HG03060 (cell line): ENCODE data around the gene THBS3.
"Not testable (repeated sequence)": the region's sequence is repeated elsewhere in the genome, so short reads cannot be mapped to it uniquely, and the experiment has no call there.

Source experiments
- ATAC-seq: cut with Tn5 transposase; IDR thresholded peaks from one replicate; pipeline ENCODE4 v1.9.1; 2021; ENCODE audit warnings: low read depth, moderate number of reproducible peaks; ENCODE audit not compliant: unreplicated experiment

The THBS3 gene

GRCh38 chr1:155236451-155236850, 28.8 kb upstream of the THBS3 start:
- no peak for ATAC-seq

- not testable (repeated sequence) for ATAC-seq
These were observed 27.7 kb upstream of the THBS3 start for GRCh38 chr1:155235375-155235774.

GRCh38 chr1:155233502-155233901, 25.8 kb upstream of the THBS3 start:
- not testable (repeated sequence) for ATAC-seq

DNA sequence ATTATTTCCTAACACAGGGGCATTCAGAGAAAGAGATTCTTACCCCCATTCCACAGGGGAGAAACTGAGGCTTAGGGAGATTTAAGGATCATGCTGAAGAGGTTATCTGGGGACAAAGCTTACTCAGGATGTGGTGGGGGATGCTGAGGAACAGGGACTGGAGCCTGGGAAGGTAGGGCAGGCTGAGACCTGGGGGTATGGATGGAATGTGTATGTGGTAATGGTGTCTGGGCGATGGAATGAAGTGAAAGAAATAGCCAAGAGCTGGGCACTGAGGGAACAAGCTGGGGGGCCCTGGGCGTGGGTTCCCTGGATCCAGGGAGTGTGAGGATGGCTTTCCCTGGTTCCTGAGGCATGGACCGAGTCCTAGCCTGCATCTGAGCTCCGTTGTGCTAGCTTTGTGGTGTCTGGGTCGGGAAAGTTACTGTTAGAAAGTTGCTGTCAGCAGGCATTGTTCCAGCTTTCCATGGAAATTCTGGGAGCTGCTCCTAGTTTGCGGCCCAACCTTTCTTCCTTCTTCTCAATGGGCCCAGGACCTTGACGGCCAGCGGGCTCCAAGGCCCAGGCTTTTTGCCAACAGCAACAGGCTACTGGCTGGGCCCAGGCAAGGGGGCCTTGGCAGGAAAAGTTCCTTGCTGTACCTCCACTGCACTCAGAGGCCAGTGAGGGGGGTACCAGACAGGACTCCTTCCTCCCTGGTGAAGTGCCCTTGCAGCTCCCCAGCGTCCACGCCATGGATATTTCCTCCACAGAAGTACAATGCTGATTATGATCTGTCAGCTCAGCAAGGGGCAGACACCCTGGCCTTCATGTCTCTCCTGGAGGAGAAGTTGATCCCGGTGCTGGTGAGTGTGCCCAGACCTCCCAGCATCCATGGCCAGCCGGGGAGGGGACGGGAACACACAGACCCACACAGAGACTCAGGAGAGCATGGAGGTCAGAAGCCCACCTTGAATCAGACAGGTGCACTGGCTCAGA, 24.6 kb upstream of the THBS3 start:
- ATAC-seq, result not testable (repeated sequence)

- ATAC-seq, result not testable (repeated sequence)
These were observed 23.6 kb upstream of the THBS3 start for GRCh38 chr1:155231302-155231701.

GRCh38 chr1:155228096-155228427, 20.4 kb upstream of the THBS3 start:
- ATAC-seq, result no peak

DNA sequence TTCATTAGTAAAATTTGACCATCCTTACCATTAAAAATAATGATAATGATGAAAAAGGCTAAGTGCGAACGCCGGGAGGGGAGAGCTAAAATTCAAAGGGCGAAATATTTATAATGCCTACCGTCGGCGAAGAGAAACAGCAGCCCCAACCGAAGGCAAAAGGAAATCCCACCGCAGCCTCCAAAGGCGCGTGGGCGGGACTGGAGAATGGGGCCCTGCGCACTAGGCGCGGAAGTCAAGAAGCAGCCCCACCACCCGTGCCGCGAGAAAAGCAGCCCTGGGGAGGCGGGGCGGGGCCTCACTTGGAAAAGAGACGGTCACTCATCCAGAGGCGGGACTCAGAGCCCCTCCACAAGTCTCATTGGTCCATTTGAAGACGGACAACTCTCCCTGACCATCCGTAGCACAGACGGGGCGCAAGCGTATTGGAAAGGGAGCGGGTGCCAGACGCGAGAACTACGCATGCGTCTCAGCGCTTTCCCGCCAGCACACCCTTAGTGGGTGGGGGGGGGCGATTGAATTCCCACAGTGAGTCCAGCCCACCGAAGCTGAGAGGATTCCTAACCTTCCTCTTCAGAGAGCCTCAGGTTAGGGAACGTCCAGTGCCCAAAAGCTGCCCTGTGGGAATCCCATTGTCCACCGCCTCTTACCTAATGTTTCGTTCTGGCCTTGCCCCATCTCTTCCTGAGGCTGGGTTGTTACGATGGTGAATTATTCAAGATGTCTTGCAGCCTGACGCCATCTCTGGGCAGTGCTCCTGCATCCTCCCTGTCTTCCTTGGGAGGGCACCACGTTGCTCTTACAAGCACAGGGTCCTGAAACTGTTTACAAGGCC, 19.8 kb upstream of the THBS3 start:
- peak; percentile 84 for ATAC-seq

- ATAC-seq, result no peak
These were observed 19.2 kb upstream of the THBS3 start for GRCh38 chr1:155226910-155227260.

DNA sequence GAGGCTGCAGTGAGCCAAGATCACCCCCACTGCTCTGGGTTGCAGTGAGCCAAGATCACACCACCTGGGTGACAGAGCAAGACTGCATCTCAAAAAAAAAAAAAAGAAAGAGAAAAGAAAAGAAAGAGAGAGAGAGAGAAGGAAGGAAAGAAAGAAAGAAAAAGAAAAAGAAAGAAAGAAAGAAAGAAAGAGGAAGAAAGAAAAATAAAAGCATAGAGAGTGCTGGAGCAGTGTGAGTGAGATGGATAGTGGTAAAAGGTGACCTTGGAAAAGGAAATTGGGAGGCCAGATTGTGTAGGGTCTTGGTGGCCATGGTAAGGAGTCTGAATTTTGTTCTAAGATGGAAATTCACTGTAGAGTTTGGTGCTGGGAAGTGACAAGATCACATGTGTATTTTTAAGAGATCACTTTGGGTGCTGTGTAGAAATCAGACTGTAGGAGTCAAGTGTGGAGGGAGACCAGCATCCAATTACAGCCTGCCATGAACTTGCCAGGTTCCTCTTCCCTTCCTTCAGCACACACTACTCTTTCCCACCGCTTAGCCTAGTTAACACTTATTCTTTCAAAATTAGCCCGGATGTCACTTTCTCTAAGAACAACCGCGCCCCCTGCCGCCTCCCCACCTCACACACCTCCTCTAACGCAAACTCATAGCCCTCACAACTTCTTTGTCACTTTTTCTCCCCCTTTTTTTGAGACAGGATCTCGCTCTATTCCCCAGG, 18.7 kb upstream of the THBS3 start:
- no peak for ATAC-seq

- not testable (repeated sequence) for ATAC-seq
These were observed 17.7 kb upstream of the THBS3 start for GRCh38 chr1:155225404-155225759.

DNA sequence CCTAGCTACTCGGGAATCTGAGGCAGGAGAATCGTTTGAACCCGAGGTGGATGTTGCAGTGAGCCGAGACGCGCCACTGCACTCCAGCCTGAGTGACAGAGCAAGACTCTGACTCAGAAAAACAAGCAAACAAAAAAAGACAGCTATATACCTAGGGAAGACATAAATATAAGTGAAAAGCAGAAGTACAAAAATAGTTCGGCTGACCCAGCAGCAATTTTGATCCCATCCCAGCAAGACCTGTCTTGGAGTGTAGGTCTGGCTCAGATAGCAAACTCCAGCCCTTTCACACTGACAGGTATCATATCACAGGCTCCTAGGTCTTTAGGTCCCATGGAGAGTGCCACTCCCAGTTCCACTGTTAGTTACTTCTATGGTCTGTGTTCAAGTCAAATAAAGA, 15.3 kb upstream of the THBS3 start:
- no peak for ATAC-seq

DNA sequence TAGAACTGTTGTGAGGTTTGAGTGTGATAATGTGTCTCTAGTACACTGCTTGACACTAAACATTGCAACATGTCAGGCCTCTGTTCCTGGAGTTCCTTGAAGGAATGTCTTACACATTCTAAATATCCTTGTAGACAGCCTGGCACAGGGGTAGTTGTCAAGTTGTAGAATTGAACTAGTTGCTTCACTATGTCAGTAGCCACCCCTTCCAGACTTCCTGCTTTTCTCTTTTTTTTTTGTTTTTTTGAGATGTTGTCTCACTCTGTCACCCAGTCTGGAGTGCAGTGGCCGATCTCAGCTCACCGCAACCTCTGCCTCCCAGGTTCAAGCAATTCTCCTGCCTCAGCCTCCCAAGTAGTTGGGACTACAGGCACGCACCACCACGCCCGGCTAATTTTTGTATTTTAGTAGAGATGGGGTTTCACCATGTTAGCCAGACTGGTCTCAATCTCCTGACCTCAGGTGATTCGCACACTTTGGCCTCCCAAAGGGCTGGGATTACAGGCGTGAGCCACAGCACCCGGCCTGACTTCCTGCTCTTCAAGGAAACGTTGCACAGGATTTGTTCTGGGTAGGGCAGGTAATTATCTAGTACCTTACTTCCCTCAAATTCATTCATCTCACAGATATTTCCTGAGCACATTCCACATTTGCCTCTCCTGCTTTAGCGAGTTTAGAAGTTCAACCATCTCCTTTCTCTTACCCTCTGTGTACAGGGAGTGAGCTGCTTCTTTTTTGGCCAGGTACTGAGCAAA, 12.7 kb upstream of the THBS3 start:
- ATAC-seq, result not testable (repeated sequence)

GRCh38 chr1:155219592-155220031, 11.9 kb upstream of the THBS3 start:
- ATAC-seq, result no peak

GRCh38 chr1:155218854-155219591, 11.3 kb upstream of the THBS3 start:
- no peak for ATAC-seq

DNA sequence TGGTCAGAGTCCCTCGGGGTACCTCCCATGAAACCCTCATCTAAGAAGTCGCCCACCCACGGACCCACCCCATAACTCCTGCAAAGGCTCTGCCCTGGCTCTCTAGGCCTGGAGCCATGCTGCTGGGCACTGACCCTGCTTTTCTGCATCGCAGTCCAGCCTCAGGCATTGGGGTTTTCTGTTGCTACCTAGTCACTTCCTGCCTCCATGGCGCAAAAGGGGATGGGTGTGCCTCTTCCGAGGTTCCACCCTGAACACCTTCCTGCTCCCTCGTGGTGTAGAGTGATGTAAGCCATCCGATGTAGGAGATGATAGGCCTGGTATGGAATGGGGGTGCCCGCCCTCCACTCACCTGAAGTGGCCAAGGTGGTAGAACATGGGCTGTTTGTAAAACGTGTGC, 7.0 kb upstream of the THBS3 start:
- not testable (repeated sequence) for ATAC-seq

DNA sequence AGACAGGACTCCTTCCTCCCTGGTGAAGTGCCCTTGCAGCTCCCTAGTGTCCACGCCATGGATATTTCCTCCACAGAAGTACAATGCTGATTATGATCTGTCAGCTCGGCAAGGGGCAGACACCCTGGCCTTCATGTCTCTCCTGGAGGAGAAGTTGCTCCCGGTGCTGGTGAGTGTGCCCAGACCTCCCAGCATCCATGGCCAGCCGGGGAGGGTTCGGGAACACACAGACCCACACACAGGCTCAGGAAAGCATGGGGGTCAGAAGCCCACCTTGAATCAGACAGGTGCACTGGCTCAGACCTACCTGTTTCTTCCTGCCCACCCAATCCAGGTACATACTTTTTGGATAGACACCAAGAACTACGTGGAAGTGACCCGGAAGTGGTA, 4.3 kb upstream of the THBS3 start:
- not testable (repeated sequence) for ATAC-seq

GRCh38 chr1:155211381-155212050, 3.8 kb upstream of the THBS3 start:
- ATAC-seq, result not testable (repeated sequence)

DNA sequence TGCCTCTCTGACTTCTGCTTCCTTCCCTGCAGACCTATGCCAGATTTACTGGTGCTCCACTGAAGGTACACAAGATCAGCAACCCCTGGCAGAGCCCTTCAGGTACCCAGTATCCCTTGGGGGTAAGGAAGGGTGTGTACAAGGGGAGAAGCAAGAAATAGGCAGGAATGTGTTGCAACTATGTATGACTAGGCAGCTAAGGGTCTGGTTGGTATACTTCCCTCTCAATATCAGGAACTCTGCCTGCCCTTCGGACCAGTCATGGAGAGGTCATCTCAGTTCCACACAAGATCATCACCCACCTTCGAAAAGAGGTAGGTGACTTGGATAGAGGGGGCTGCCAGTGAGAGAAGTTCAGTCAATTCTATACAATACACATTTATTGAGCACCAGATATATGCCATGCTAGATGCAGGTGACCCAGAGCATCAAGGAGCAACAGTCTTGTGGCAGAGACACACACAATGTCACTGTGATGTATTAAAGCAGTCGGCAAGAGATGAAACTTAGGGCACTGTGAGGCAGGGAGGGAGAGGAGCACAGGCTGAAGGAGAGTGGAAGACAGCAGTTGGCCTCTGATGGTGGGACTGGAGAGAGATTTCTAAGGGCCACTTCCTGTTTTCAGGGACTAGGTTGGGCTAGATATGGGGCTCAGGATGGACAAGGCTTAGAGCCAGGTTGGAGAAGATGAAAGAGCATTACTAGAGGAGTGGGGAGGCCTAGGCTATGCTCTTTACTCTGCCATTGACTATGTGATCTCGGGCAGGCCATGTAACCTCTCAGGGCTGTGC, 2.8 kb upstream of the THBS3 start:
- no peak for ATAC-seq
